ENCODE data around the gene PLEKHA1. TPM values are rescaled to one million over a fixed set of nuclear protein-coding genes. Genes with fewer than 3 reads are reported as not detected.

The PLEKHA1 gene
- total and polyA plus RNA-seq, 8 donors = 9.0 to 61.8 (median 19.6) TPM

GRCh38 chr10:122468307-122468925 is 93.9 kb downstream of the PLEKHA1 start:
- H3K27ac ChIP-seq = peak overlapping the region in 4 of 5 donors; percentile 40 to 64 (median 57)
- TF ChIP-seq, protein P1, sequence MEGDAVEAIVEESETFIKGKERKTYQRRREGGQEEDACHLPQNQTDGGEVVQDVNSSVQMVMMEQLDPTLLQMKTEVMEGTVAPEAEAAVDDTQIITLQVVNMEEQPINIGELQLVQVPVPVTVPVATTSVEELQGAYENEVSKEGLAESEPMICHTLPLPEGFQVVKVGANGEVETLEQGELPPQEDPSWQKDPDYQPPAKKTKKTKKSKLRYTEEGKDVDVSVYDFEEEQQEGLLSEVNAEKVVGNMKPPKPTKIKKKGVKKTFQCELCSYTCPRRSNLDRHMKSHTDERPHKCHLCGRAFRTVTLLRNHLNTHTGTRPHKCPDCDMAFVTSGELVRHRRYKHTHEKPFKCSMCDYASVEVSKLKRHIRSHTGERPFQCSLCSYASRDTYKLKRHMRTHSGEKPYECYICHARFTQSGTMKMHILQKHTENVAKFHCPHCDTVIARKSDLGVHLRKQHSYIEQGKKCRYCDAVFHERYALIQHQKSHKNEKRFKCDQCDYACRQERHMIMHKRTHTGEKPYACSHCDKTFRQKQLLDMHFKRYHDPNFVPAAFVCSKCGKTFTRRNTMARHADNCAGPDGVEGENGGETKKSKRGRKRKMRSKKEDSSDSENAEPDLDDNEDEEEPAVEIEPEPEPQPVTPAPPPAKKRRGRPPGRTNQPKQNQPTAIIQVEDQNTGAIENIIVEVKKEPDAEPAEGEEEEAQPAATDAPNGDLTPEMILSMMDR (IDR thresholded peaks at IDR 0.05) = no peak
- TF ChIP-seq POLR2A (IDR thresholded peaks at IDR 0.05) = no peak
- no peak for TF ChIP-seq EP300 (IDR thresholded peaks at IDR 0.05)
- TF ChIP-seq POLR2AphosphoS5 (IDR thresholded peaks at IDR 0.05) = no peak
- no peaks in the 10 kb centered on the region for H3K9me3 ChIP-seq
- DNase-seq = no peak
- no peaks in the 10 kb centered on the region for H3K36me3 ChIP-seq
- no peak overlapping the region for H3K4me3 ChIP-seq
- peaks cover 0 to 3% (median 0%) of the 10 kb centered on the region in 3 donors for H3K27me3 ChIP-seq
- H3K4me1 ChIP-seq = peaks cover 4 to 45% (median 23%) of the 10 kb centered on the region in 4 donors
- intact Hi-C loops (cut with DNase I; ENCODE audit: low total_unique reads) = no loop called here
- 92 to 96% (median 94%) methylated on average over 5 of the region's 5 CpGs for WGBS, 5 donors

- Histone ChIP-seq H3K4me3 (no peak overlapping the region), H3K36me3 (no peaks in the 10 kb centered on the region), H3K9me3 (no peaks in the 10 kb centered on the region), H3K27me3 (no peaks in the 10 kb centered on the region), H3K27ac (peak overlapping the region in 4 of 5 donors; percentile 40 to 72 (median 60)), H3K4me1 (peaks cover 0 to 43% (median 21%) of the 10 kb centered on the region in 4 donors)
- 66 to 79% (median 72%) methylated on average over 11 of the region's 11 CpGs for WGBS, 5 donors
- no peak for DNase-seq
- TF ChIP-seq POLR2A (IDR thresholded peaks at IDR 0.05) (no peak), POLR2AphosphoS5 (IDR thresholded peaks at IDR 0.05) (peak in 2 of 3 donors; percentile 62 to 63)
- intact Hi-C loops (cut with DNase I; ENCODE audit: low total_unique reads) = no loop called here
Observed at GRCh38 chr10:122468926-122469781, 94.6 kb downstream of the PLEKHA1 start.

GRCh38 chr10:122469848-122470247 is 95.3 kb downstream of the PLEKHA1 start:
- H3K9me3 ChIP-seq = no peaks in the 10 kb centered on the region
- no peaks in the 10 kb centered on the region for H3K36me3 ChIP-seq
- H3K4me3 ChIP-seq = no peak overlapping the region
- H3K27ac ChIP-seq = peak overlapping the region in 3 of 5 donors; percentile 58 to 72 (median 63)
- peaks cover 0 to 44% (median 21%) of the 10 kb centered on the region in 4 donors for H3K4me1 ChIP-seq
- intact Hi-C loops (cut with DNase I; ENCODE audit: low total_unique reads) = no loop called here
- TF ChIP-seq POLR2A (IDR thresholded peaks at IDR 0.05) = no peak
- TF ChIP-seq, protein P1 (IDR thresholded peaks at IDR 0.05) = no peak
- no peak for DNase-seq
- 83 to 94% (median 89%) methylated on average over 4 of the region's 4 CpGs for WGBS, 5 donors
- H3K27me3 ChIP-seq = no peaks in the 10 kb centered on the region

DNA sequence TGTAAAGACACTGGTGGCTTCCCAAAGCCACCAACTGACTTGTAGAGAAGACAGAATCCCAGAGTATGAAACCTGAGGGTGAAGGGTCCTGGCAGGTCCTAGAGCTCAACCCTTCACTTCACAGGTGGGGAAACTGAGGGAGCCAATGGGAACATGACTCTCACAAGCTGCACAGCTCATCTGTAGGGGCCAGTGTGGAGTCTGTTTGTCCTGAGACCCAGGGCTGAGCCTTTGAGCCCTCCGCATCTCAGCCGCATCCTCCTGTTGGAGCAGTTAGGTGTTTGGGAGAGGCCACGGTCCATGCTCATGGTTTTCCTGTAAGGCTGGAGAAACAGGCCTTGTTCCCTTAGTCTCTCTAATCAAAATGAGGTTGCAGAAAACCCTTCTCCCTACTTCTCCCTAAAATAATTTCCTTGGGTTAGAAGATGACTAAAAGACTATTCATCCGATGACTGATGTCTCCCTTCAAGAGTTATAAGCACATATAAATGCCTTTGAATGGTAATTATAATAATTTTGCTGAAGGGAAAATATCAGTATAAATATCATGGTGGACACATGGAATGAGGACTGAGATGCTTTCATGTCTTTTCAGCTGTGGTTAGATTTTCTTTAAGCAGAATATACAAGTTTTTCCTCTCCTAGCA is 97.1 kb downstream of the PLEKHA1 start:
- no peaks in the 10 kb centered on the region for H3K36me3 ChIP-seq
- no peaks in the 10 kb centered on the region for H3K27me3 ChIP-seq
- no peak overlapping the region for H3K27ac ChIP-seq
- no peaks in the 10 kb centered on the region for H3K9me3 ChIP-seq
- no peak overlapping the region for H3K4me3 ChIP-seq
- intact Hi-C loops (cut with DNase I; ENCODE audit: low total_unique reads) = no loop called here
- peaks cover 0 to 49% (median 37%) of the 10 kb centered on the region in 4 donors for H3K4me1 ChIP-seq
- no peak for TF ChIP-seq POLR2A (IDR thresholded peaks at IDR 0.05)
- no peak for TF ChIP-seq POLR2AphosphoS5 (IDR thresholded peaks at IDR 0.05)
- WGBS, 5 donors = 95 to 100% (median 97%) methylated on average over 4 of the region's 4 CpGs
- DNase-seq = no peak

- Histone ChIP-seq H3K9me3 (no peaks in the 10 kb centered on the region), H3K4me1 (peaks cover 0 to 64% (median 41%) of the 10 kb centered on the region in 4 donors), H3K27me3 (no peaks in the 10 kb centered on the region), H3K4me3 (no peak overlapping the region), H3K27ac (no peak overlapping the region), H3K36me3 (no peaks in the 10 kb centered on the region)
- WGBS, 5 donors = 76 to 80% (median 79%) methylated on average over 8 of the region's 8 CpGs
- TF ChIP-seq EP300 (IDR thresholded peaks at IDR 0.05) (no peak), POLR2A (IDR thresholded peaks at IDR 0.05) (no peak), POLR2AphosphoS5 (IDR thresholded peaks at IDR 0.05) (no peak)
- TF ChIP-seq, protein P1 (IDR thresholded peaks at IDR 0.05) = no peak
- no peak for DNase-seq
- intact Hi-C loops (cut with DNase I; ENCODE audit: low total_unique reads) = no loop called here
Observed at GRCh38 chr10:122473116-122473515, 98.6 kb downstream of the PLEKHA1 start.

Measured in stomach (tissue), 9 donors.